Naive thymus-derived CD8-positive, alpha-beta T cell (primary cell): ENCODE data around the gene AMN1. TPM values are rescaled to one million over a fixed set of nuclear protein-coding genes. Genes with fewer than 3 reads are reported as not detected.
"Not testable (repeated sequence)": the region's sequence is repeated elsewhere in the genome, so short reads cannot be mapped to it uniquely, and the experiment has no call there.

Source experiments
- ATAC-seq, 2 donors: fragments of 150-1000 bp; cut with Tn5 transposase in 1 of 2; sonication (Bioruptor Pico), chemical (Tn5 transposase) in 1 of 2; 1 replicate in 1 of 2; 2 replicates in 1 of 2; pipeline ENCODE4 v1.10.0; 2021; ENCODE audit warnings: mild to moderate bottlenecking in 2 of 2, moderate library complexity in 2 of 2
- POLR2A ChIA-PET: fragments of 350-600 bp; sonication (Branson Sonifier 250); formaldehyde crosslinking; loops from one replicate; lab custom pipeline; 2021; ENCODE audit warnings: antibody characterized with exemption; lab: Charles Lee
- DNase-seq, 10 donors: peaks; one replicate each; pipeline versions ENCODE4 v3.0.0 to v3.0.0-alpha.2; 2020 to 2022
- H3K27ac Mint-ChIP-seq, 10 donors: one replicate each; pipeline ENCODE4 v1.8.0; 2020 to 2022; ENCODE audit warnings: mild to moderate bottlenecking in 10 of 10, mixed read lengths in 10 of 10, moderate library complexity in 4 of 10, inconsistent platforms in 1 of 10
- H3K27me3 Mint-ChIP-seq, 5 donors: one replicate each; pipeline ENCODE4 v1.8.0; 2021 to 2022; ENCODE audit warnings: mixed read lengths in 5 of 5
- H3K36me3 Mint-ChIP-seq, 3 donors: one replicate each; pipeline ENCODE4 v1.8.0; 2020 to 2022; ENCODE audit warnings: mixed read lengths in 3 of 3, mild to moderate bottlenecking in 2 of 3, inconsistent platforms in 1 of 3
- H3K4me1 Mint-ChIP-seq, 4 donors: one replicate each; pipeline ENCODE4 v1.8.0; 2021 to 2022; ENCODE audit warnings: mixed read lengths in 4 of 4
- H3K4me3 Mint-ChIP-seq, 10 donors: one replicate each; pipeline ENCODE4 v1.8.0; 2020 to 2022; ENCODE audit warnings: mild to moderate bottlenecking in 10 of 10, mixed read lengths in 10 of 10, moderate library complexity in 6 of 10, inconsistent platforms in 1 of 10
- H3K9me3 Mint-ChIP-seq, 9 donors: one replicate each; pipeline ENCODE4 v1.8.0; 2020 to 2022; ENCODE audit warnings: mixed read lengths in 9 of 9, mild to moderate bottlenecking in 3 of 9, inconsistent platforms in 1 of 9, moderate library complexity in 1 of 9
- polyA plus RNA-seq, 3 donors: library from polyadenylated mRNA; unstranded; fragments of 300-500 nt; fragmentation: Illumina TruSeq; gene quantifications; one replicate each; pipeline ENCODE4 v1.2.3, GENCODE V29; 2021
- total RNA-seq, 8 experiments: library from RNA in 2 of 8; stranded (reverse) in 2 of 8; gene quantifications; one replicate each; pipeline ENCODE4 v1.2.3 and lab custom pipeline; 2021 to 2026

The AMN1 gene
- total RNA-seq: 10 to 100 TPM; 13.4 to 16.6 TPM
- polyA plus RNA-seq: 10 to 100 TPM in 2 of 3 donors, 1 to 10 TPM in 1; 8.9 to 16.7 (median 12.8) TPM
- 5.2 to 17.2 (median 6.8) reads per million in 6 experiments for total RNA-seq (lab: John Stamatoyannopoulos, UW)

DNA sequence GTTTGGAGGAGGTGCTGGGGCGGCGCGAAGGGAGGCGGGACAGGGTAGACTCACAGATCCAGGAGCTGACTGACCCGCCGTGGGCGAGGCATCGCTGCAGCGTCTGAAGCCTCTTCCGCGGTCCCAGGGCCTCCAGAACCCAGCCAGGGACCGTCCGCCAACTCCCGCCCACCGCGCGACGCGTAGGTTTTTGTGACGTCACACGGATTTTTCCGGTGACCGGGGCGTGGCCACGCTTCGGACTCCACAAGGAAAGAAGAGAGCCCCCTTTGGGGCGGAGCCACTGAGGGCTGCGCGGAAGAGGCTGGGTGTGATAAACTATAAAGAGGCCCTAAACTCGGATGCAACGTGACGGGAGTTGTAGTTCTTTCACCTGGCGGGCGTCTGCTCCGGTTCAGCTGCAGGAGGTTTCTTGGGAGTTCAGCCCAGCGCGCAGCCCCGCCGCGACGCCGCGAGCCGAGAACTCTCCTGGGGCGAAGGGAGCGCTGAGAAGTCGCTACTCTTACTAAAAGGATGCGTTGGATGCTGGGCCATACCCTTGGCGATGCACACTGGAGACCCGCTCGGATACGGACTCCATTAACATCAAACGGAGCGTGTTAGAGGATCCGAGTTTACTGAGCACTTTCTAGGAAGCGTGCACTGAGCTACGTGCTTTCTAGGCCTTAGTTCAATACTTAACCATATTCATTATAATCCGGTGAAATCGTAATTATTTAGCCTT lies at the start of gene AMN1:
AMN1 (minus strand) TSS at position 105 of the 724 bp plus-strand sequence; CDS start at position 92, 13 bp downstream.
- Mint-ChIP-seq H3K4me3 (peak within 1 kb of the TSS; percentile 95 to 100 (median 99)), H3K9me3 (peaks cover 0 to 32% (median 17%) of the 10 kb centered on the region in 9 donors), H3K27ac (peak within 1 kb of the TSS; percentile 96 to 100 (median 99)), H3K27me3 (no peaks in the 10 kb centered on the region), H3K36me3 (peaks cover 13 to 28% (median 26%) of the 10 kb centered on the region in 3 donors), H3K4me1 (peaks cover 26 to 77% (median 59%) of the 10 kb centered on the region in 4 donors)
- DNase-seq (peak; percentile 85 to 100 (median 98)), ATAC-seq (peak; percentile 89 to 91)
- POLR2A ChIA-PET: interaction anchor here (0.6 to 8.2 kb wide), 44 partner anchors 9 to 545 kb away, joined by 3 to 88 read pairs (median 4); partner anchors contain the start of genes ETFBKMT and RESF1

DNA sequence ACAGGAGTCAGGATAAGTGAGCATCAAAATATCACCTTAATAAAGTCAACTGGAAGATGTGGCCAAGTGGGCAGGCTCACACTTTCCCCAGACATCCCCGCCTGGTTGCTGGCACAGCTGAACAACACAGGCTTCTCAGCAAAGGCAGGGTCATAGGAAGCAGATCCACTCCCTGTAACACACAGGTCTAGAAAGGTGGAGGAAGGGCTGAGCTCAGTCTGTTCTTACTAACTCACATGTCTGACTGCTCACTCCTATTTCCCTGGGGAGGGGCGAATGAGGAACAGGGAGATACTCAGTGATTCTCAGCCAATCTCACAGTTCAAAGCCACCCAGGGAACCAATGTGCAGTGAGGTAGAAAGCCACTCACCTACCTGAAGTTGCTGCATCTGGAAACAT lies 45.0 kb upstream of the AMN1 start:
- peak in 1 of 10 donors; percentile 13 for DNase-seq
- POLR2A ChIA-PET: interaction anchor here (0.6 kb wide), 1 partner anchor 48 kb away, joined by 3 read pairs; no protein-coding TSS in a partner anchor
- ATAC-seq: peak in 1 of 2 donors; percentile 36
- Mint-ChIP-seq H3K36me3 (peaks cover 0 to 5% (median 2%) of the 10 kb centered on the region in 3 donors), H3K4me3 (no peak overlapping the region), H3K9me3 (peaks cover 0 to 6% (median 0%) of the 10 kb centered on the region in 9 donors), H3K27me3 (no peaks in the 10 kb centered on the region), H3K27ac (peak overlapping the region; percentile 22 to 77 (median 57)), H3K4me1 (peaks cover 9 to 24% (median 18%) of the 10 kb centered on the region in 4 donors)

DNA sequence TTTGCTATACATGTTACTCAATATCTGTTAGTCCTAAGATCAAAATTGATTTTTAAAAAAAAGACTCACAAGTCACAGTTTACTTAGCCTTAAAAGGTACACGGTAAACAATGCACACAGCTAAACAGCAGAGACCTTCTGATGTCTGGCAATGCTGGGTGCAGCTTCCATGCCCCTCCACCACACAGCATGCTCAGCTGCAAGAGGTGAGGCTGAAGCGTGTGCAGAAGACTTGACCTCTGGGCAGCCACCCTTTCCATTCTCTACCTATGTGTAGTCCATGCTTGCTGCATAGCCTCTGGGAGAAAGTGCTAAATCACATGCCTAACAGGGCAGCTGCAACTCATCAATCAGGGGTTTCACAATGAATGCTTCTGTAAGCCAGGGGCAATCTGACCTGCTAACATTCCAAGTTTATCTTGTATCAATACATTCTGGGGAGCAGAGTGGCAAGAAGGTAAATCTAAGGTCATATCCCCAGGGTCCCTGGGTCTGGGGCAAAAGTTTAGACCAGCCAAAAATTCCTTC lies 44.5 kb upstream of the AMN1 start:
- peaks cover 0 to 6% (median 0%) of the 10 kb centered on the region in 9 donors for H3K9me3 Mint-ChIP-seq
- DNase-seq (no peak), ATAC-seq (no peak)
- peaks cover 0 to 5% (median 2%) of the 10 kb centered on the region in 3 donors for H3K36me3 Mint-ChIP-seq
- H3K4me3 Mint-ChIP-seq: peak overlapping the region in 1 of 10 donors; percentile 5
- peak overlapping the region in 9 of 10 donors; percentile 18 to 77 (median 34) for H3K27ac Mint-ChIP-seq
- POLR2A ChIA-PET: no interaction called here
- peaks cover 9 to 25% (median 18%) of the 10 kb centered on the region in 4 donors for H3K4me1 Mint-ChIP-seq
- no peaks in the 10 kb centered on the region for H3K27me3 Mint-ChIP-seq

DNA sequence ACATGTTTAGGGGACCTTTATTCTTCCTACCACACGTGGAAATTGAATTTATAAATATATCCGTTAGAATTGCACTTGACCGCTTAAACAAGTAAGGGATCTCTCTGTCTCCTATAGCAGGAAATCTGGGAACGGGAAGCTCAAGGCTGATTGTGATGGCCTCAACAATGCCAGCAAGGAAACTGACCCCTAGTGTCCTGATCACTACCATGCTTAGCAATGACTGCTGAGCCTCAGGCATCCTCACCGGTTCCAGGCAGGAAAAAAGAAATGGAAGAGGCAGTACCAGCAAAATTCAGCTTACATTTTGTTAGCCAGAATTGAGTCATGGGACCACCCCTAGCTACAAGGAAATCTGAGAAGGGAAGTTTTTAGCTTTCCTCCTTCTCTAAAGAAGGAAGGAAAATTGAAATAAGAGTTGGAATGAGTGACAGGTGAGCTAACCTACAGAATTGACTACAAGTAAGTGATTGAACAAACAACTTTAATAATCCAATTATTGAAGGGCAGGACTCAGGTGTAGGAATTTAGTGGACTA lies 43.9 kb upstream of the AMN1 start:
- POLR2A ChIA-PET: interaction anchor here (0.6 to 0.9 kb wide), 3 partner anchors 10 to 230 kb away, joined by 4 to 5 read pairs (median 4); no protein-coding TSS in a partner anchor
- H3K27ac Mint-ChIP-seq: peak overlapping the region in 2 of 10 donors; percentile 25 to 57
- peaks cover 0 to 6% (median 0%) of the 10 kb centered on the region in 9 donors for H3K9me3 Mint-ChIP-seq
- DNase-seq (no peak), ATAC-seq (no peak)
- H3K4me3 Mint-ChIP-seq: peak overlapping the region in 1 of 10 donors; percentile 5
- H3K4me1 Mint-ChIP-seq: peaks cover 14 to 31% (median 23%) of the 10 kb centered on the region in 4 donors
- no peaks in the 10 kb centered on the region for H3K27me3 Mint-ChIP-seq
- H3K36me3 Mint-ChIP-seq: peaks cover 0 to 5% (median 2%) of the 10 kb centered on the region in 3 donors

DNA sequence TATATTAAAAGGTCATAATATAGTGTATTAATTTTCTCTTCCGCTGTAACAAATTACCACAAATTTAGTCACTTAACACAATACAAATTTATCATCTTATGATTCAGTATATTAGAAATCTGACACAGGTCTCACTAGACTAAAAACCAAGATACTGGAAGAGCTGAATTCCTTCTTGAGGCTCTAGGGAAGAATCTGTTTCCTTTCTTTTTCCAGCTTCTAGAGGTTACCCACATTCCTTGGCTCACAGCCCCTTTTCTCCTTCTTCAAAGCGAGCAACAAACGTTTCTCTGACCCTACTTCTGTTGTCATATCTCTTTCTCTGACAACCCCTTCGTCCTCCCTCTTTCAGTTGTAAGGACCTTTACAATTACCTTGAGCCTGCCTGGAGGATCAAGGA lies 43.4 kb upstream of the AMN1 start:
- POLR2A ChIA-PET: interaction anchor here (0.6 to 0.9 kb wide), 3 partner anchors 11 to 230 kb away, joined by 4 to 5 read pairs (median 4); no protein-coding TSS in a partner anchor
- Mint-ChIP-seq H3K4me1 (peaks cover 17 to 36% (median 28%) of the 10 kb centered on the region in 4 donors), H3K27me3 (no peaks in the 10 kb centered on the region), H3K27ac (peak overlapping the region in 1 of 10 donors; percentile 57), H3K36me3 (peaks cover 0 to 5% (median 2%) of the 10 kb centered on the region in 3 donors), H3K4me3 (no peak overlapping the region), H3K9me3 (peaks cover 0 to 6% (median 0%) of the 10 kb centered on the region in 9 donors)
- no peak for ATAC-seq
- no peak for DNase-seq

DNA sequence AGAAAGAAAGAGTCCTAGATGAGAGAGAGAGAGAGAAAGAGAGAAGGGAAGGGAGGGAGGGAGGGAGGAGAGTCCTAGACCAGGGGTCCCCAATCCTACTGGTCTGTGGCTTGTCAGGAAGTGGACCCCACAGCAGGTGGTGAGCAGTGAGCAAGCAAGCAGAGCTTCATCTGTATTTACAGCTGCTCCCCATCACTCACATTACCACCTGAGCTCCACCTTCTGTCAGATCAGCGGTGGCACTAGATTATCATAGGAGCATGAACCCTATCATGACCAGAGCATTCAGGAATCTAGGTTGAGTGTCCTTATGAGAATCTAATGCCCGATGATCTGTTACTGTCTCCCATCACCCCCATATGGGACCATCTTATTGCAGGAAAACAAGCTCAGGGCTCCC lies 39.2 kb upstream of the AMN1 start:
- Mint-ChIP-seq H3K4me1 (peaks cover 8 to 24% (median 21%) of the 10 kb centered on the region in 4 donors), H3K9me3 (peaks cover 0 to 10% (median 0%) of the 10 kb centered on the region in 9 donors), H3K27ac (peak overlapping the region in 9 of 10 donors; percentile 3 to 91 (median 53)), H3K36me3 (peaks cover 0 to 5% (median 2%) of the 10 kb centered on the region in 3 donors), H3K4me3 (peak overlapping the region in 1 of 10 donors; percentile 0), H3K27me3 (no peaks in the 10 kb centered on the region)
- POLR2A ChIA-PET: no interaction called here
- DNase-seq: no peak
- no peak for ATAC-seq

DNA sequence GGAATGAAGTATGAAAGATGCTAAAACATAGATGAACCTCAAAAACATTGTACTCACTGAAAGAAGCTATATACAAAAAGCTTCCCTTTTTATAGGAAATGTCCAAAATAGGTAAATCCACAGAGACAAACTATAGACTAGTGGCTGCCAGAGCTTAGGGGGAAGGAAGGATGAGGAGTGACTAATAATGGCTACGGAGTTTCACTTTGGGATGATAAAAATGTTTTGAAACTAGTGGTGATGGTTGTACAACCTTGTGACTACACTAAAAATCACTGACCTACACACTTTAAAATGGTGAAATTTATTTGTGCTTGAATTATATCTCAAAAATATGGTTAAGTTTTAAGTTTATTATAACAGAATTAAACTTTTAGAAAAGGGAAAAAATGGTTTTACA lies 37.1 kb upstream of the AMN1 start:
- Mint-ChIP-seq H3K9me3 (peaks cover 0 to 4% (median 0%) of the 10 kb centered on the region in 9 donors), H3K36me3 (no peaks in the 10 kb centered on the region), H3K27me3 (no peaks in the 10 kb centered on the region), H3K27ac (peak overlapping the region in 1 of 10 donors; percentile 33), H3K4me1 (peaks cover 8 to 20% (median 14%) of the 10 kb centered on the region in 4 donors), H3K4me3 (no peak overlapping the region)
- no peak for ATAC-seq
- DNase-seq: no peak
- POLR2A ChIA-PET: no interaction called here

DNA sequence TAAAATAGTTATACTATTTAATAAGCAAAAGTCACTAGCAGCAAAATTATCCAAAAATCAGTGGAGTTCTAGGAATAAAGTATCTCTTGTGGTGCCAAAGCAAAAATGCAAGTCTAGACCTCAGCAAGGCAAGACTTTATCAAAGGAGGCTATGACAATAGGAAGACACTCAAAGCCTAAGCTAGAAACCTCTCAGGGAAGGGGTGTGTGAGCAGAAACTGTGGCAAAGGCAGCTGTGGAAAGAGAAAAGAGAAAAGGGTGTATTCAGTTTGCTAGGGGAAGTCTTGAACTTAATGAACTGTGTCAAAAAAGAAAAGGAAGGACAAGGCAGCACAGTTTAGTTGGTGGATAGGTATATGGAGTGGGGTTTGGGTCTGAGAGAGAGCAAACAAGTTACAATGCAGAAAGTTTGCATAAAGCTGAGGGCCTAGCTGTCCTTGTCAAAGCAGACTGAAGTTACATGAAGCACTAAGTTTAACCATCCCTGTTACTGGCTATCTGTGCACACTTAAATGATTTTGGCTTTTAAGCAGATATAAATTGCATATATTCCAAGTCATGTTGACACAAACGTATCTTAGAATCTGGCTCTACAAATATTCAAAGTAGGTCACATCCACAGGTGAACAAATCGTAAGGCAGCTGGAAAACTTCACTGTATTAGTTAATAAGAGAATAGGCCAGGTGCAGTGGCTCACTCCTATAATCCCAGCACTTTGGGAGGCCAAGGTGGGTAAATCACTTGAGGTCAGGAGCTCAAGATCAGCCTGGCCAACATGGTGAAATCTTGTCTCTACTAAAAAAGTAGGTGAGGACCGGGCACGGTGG lies 31.0 kb upstream of the AMN1 start:
- no peak overlapping the region for H3K4me3 Mint-ChIP-seq
- POLR2A ChIA-PET: interaction anchor here (0.7 to 1.0 kb wide), 2 partner anchors 25 to 191 kb away, joined by 3 to 4 read pairs; no protein-coding TSS in a partner anchor
- DNase-seq: no peak
- ATAC-seq: no peak
- peaks cover 0 to 2% (median 0%) of the 10 kb centered on the region in 9 donors for H3K9me3 Mint-ChIP-seq
- H3K27ac Mint-ChIP-seq: peak overlapping the region in 7 of 10 donors; percentile 0 to 76 (median 8)
- H3K27me3 Mint-ChIP-seq: no peaks in the 10 kb centered on the region
- no peaks in the 10 kb centered on the region for H3K36me3 Mint-ChIP-seq
- peaks cover 11 to 23% (median 17%) of the 10 kb centered on the region in 4 donors for H3K4me1 Mint-ChIP-seq

DNA sequence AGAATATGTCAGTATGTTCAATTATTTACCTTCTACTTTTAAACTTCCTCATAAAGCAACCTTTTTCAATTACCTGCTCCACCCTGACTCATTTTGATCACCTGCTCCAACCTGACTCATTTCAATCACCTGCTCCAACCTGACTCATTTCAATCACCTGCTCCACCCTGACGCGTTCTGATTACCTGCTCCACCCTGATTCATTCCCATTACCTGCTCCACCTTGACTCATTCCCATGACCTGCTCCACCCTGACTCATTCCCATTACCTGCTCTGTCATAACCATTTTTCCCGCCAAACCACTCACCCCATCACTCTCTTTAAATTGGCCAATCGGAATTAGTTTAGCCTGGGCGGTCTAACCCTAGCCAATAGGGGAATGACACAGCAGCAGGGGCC lies 29.5 kb upstream of the AMN1 start:
- H3K27me3 Mint-ChIP-seq, H3K36me3 Mint-ChIP-seq, H3K9me3 Mint-ChIP-seq, POLR2A ChIA-PET, DNase-seq, ATAC-seq, H3K4me3 Mint-ChIP-seq: not testable (repeated sequence)
- Mint-ChIP-seq H3K27ac (peak overlapping the region in 2 of 10 donors; percentile 32 to 74), H3K4me1 (peaks cover 12 to 24% (median 19%) of the 10 kb centered on the region in 4 donors)

DNA sequence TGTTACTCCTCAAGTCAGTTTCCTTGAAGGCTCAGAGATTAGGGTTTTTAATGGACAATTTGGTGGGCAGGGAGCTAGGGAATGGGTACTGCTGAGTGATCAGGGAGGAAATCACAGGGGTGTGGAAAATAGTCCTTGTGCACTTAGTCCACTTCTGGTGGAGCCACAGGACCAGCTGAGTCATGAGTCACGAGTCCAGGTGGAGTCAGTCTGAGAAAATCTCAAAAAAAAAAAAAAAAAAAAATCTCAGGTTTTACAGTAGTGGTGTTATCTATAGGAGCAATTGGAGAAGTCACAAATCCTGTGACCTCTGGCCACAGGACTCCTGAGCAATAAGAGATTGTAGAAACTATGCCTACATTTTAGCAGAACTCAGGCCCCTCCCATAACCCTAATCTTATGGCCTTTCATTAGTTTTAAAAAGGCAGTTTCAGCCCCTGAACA lies 28.2 kb upstream of the AMN1 start:
- no peaks in the 10 kb centered on the region for H3K9me3 Mint-ChIP-seq
- peak overlapping the region in 2 of 10 donors; percentile 38 to 72 for H3K27ac Mint-ChIP-seq
- DNase-seq (no peak), ATAC-seq (no peak)
- POLR2A ChIA-PET: interaction anchor here (0.7 to 1.0 kb wide), 3 partner anchors 9 to 238 kb away, joined by 3 to 5 read pairs (median 4); no protein-coding TSS in a partner anchor
- no peak overlapping the region for H3K4me3 Mint-ChIP-seq
- no peaks in the 10 kb centered on the region for H3K36me3 Mint-ChIP-seq
- H3K27me3 Mint-ChIP-seq: no peaks in the 10 kb centered on the region
- peaks cover 15 to 29% (median 25%) of the 10 kb centered on the region in 4 donors for H3K4me1 Mint-ChIP-seq

DNA sequence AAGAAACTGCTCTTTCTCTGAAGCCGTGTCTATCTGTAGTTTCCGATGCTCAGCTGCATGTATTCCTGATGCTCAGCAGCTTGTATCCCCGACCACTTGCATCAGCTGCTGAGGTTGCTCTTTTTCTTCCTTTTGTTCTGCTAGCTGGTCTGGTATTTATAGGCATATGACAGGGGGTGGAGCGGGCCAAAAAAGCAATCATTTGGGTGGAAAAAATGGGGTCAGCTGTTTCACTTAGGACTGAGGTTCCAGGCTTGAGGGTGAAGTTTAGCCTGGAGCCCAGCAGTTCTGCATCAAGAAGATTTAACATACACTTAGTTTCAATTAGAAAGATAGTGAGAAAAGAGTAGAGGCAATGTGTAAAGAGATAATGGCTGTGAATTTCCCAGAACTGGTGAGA lies 23.6 kb upstream of the AMN1 start:
- DNase-seq: no peak
- peaks cover 18 to 42% (median 30%) of the 10 kb centered on the region in 4 donors for H3K4me1 Mint-ChIP-seq
- H3K27me3 Mint-ChIP-seq: no peaks in the 10 kb centered on the region
- POLR2A ChIA-PET: no interaction called here
- H3K4me3 Mint-ChIP-seq: peak overlapping the region in 4 of 10 donors; percentile 7 to 76 (median 30)
- H3K9me3 Mint-ChIP-seq: no peaks in the 10 kb centered on the region
- ATAC-seq: no peak
- peaks cover 0 to 6% (median 0%) of the 10 kb centered on the region in 3 donors for H3K36me3 Mint-ChIP-seq
- peak overlapping the region in 7 of 10 donors; percentile 2 to 83 (median 48) for H3K27ac Mint-ChIP-seq
